Colonic mucosa (tissue), 4 donors: ENCODE data around the gene TMEM253. TPM values are rescaled to one million over a fixed set of nuclear protein-coding genes. Genes with fewer than 3 reads are reported as not detected.

Source experiments
- DNase-seq: peaks from one replicate; pipeline ENCODE4 v3.0.0-alpha.2; 2020
- H3K27ac ChIP-seq: fragments of 200-600 bp; one replicate; pipeline ENCODE4 v1.8.0; 2021
- H3K27me3 ChIP-seq: fragments of 200-600 bp; one replicate; pipeline ENCODE4 v1.8.0; 2021
- H3K36me3 ChIP-seq: fragments of 200-600 bp; one replicate; pipeline ENCODE4 v1.8.0; 2021
- H3K4me1 ChIP-seq: fragments of 200-600 bp; one replicate; pipeline ENCODE4 v1.8.0; 2021; ENCODE audit warnings: mild to moderate bottlenecking
- H3K4me3 ChIP-seq: fragments of 200-600 bp; one replicate; pipeline ENCODE4 v1.8.0; 2021
- H3K9ac ChIP-seq, 2 donors: one replicate each; pipeline ENCODE4 v1.7.0; 2013; ENCODE audit warnings: control low read depth in 2 of 2, low read depth in 2 of 2, low read length in 2 of 2
- H3K9me3 ChIP-seq: fragments of 200-600 bp; one replicate; pipeline ENCODE4 v1.8.0; 2021
- CTCF ChIP-seq: fragments of 200-600 bp; IDR thresholded peaks from one replicate; pipeline ENCODE4 v1.8.0; 2022; ENCODE audit warnings: antibody characterized with exemption, mild to moderate bottlenecking
- intact Hi-C: fragments of 100-400 bp; cut with DNase I; formaldehyde crosslinking; loops from one replicate; pipeline ENCODE4 v1.14.1; 2022
- total RNA-seq, 2 donors: library from RNA; stranded (reverse); fragmentation: NEBNext Ultra II Directional in 1 of 2; extraction: Animal tissue kit (Norgen Biotek cat#: 25700) in 1 of 2; gene quantifications; one replicate each; pipeline ENCODE4 v1.2.1, GENCODE V29; 2021
- donor health status: healthy.
- donor health status: DM: no; HTN: no; CAD: no.
- donor health status: DM: no; HTN: no; CAD: no.

Gene TMEM253
- total RNA-seq, 2 donors from 2014 or later = 28.8 to 48.3 TPM

- Histone ChIP-seq H3K4me1 (peaks cover 4% of the 10 kb centered on the region), H3K27me3 (no peaks in the 10 kb centered on the region), H3K36me3 (no peaks in the 10 kb centered on the region), H3K9ac (peak overlapping the region in 1 of 2 donors; percentile 38), H3K4me3 (no peak overlapping the region), H3K9me3 (no peaks in the 10 kb centered on the region), H3K27ac (peak overlapping the region; percentile 53)
- intact Hi-C loops = loop anchor here (2.0 to 5.0 kb wide), 2 partner anchors 21 to 73 kb away; no protein-coding TSS in a partner anchor
- TF ChIP-seq CTCF = no peak
- DNase-seq = no peak
Observed at GRCh38 chr14:21089877-21090193, 11.0 kb upstream of the TMEM253 start.

DNA sequence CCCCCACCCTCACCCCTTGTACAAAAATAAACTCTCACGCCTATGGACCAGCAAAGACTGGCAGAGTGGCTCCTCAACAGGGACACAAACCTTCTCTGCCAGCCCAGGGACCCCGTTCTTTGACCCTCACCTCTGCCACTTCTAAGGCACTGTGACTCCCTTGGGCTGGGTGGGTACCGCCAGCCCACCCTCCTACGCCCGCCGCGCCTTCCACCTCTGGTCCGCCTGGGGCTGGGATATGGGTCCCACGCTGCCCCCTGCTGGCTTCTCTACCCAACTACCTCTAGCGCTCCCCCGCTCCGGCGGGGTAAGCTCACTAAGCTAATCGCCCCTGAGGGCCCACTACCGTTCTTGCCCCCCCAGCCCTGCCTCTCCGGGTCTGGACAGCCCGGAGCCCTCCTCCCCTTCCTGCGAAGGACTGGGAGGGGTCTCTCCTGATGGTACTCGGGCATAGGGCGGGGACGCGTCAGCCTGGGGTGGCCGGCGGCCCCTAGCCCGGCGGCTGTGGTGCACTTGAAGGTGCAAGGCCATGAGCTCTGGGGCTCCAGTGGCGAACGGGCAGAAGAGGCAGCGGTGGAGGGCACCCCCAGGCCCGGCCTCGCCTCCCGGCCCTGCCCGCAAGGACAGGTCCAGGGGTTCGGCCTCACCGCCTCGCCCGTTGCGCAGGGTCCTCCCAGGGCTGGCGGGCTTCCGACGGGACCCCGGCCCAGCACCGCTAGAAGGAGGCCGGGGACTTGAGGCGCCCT lies 10.5 kb upstream of the TMEM253 start:
- H3K9ac ChIP-seq = peak overlapping the region in 1 of 2 donors; percentile 38
- peak; percentile 34 for TF ChIP-seq CTCF
- no peaks in the 10 kb centered on the region for H3K36me3 ChIP-seq
- no peaks in the 10 kb centered on the region for H3K9me3 ChIP-seq
- H3K27ac ChIP-seq = no peak overlapping the region
- H3K4me3 ChIP-seq = no peak overlapping the region
- intact Hi-C loops = loop anchor here (2.0 to 5.0 kb wide), 2 partner anchors 22 to 73 kb away; no protein-coding TSS in a partner anchor
- no peaks in the 10 kb centered on the region for H3K27me3 ChIP-seq
- peak; percentile 67 for DNase-seq
- peaks cover 4% of the 10 kb centered on the region for H3K4me1 ChIP-seq

GRCh38 chr14:21090940-21091663 lies 9.8 kb upstream of the TMEM253 start:
- Histone ChIP-seq H3K9ac (no peak overlapping the region), H3K9me3 (no peaks in the 10 kb centered on the region), H3K27ac (no peak overlapping the region), H3K4me1 (peaks cover 4% of the 10 kb centered on the region), H3K4me3 (no peak overlapping the region), H3K27me3 (no peaks in the 10 kb centered on the region), H3K36me3 (no peaks in the 10 kb centered on the region)
- intact Hi-C loops = loop anchor here (2.0 to 5.0 kb wide), 2 partner anchors 22 to 74 kb away; no protein-coding TSS in a partner anchor
- no peak for DNase-seq
- no peak for TF ChIP-seq CTCF

- Histone ChIP-seq H3K4me1 (peaks cover 4% of the 10 kb centered on the region), H3K27me3 (no peaks in the 10 kb centered on the region), H3K9ac (no peak overlapping the region), H3K36me3 (no peaks in the 10 kb centered on the region), H3K9me3 (no peaks in the 10 kb centered on the region), H3K27ac (no peak overlapping the region), H3K4me3 (no peak overlapping the region)
- DNase-seq = peak; percentile 22
- TF ChIP-seq CTCF = no peak
- intact Hi-C loops = loop anchor here (2.0 to 5.0 kb wide), 2 partner anchors 23 to 75 kb away; no protein-coding TSS in a partner anchor
Observed at GRCh38 chr14:21091821-21092272, 9.0 kb upstream of the TMEM253 start.

DNA sequence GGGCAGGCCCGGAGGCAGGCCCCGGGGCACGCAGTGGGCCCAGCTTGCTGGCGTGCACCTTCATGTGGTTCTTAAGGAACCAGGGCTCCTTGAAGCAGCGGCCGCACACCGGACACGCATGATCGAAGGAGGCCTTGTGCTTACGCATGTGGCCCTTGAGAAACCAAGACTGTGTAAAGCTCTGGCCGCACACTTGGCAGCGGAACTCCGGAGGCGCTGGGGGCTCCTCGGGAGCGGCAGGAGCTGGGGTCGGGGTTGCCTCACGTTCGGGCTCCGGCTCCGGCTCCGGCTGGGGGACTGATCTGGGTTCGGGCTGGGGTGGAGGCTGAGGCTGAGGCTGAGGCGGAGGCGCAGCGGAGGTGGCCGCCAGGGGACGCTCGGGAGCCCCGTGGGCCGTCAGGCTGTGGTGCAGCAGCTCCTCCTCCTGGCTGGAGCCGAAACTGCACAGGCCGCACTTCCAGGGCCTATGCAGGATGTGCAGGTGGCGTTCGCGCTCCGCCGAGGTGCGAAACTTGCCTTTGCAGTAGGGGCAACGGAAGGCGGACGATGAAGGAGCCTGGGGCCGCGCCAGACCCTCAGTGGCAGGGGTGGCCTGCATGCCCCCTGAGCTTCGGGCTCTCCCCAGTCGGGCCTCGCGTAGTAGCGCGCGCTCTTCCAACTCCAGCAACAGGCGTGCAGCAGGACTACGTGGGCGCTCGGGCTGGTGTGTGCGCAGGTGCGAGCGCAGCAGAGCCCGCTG lies 8.4 kb upstream of the TMEM253 start:
- no peak overlapping the region for H3K27ac ChIP-seq
- no peaks in the 10 kb centered on the region for H3K36me3 ChIP-seq
- H3K4me3 ChIP-seq = no peak overlapping the region
- intact Hi-C loops = loop anchor here (5.0 kb wide), 1 partner anchor 75 kb away; no protein-coding TSS in a partner anchor
- TF ChIP-seq CTCF = peak; percentile 100
- H3K27me3 ChIP-seq = no peaks in the 10 kb centered on the region
- H3K9ac ChIP-seq = no peak overlapping the region
- DNase-seq = peak; percentile 90
- H3K4me1 ChIP-seq = peaks cover 4% of the 10 kb centered on the region
- no peaks in the 10 kb centered on the region for H3K9me3 ChIP-seq
